HG03060 (cell line): ENCODE results near the gene MYCT1.
"Not testable (repeated sequence)": the region's sequence is repeated elsewhere in the genome, so short reads cannot be mapped to it uniquely, and the experiment has no call there.

Experiments used
- ATAC-seq: cut with Tn5 transposase; IDR thresholded peaks from one replicate; pipeline ENCODE4 v1.9.1; 2021; ENCODE audit warnings: low read depth, moderate number of reproducible peaks; ENCODE audit not compliant: unreplicated experiment

The MYCT1 gene

DNA sequence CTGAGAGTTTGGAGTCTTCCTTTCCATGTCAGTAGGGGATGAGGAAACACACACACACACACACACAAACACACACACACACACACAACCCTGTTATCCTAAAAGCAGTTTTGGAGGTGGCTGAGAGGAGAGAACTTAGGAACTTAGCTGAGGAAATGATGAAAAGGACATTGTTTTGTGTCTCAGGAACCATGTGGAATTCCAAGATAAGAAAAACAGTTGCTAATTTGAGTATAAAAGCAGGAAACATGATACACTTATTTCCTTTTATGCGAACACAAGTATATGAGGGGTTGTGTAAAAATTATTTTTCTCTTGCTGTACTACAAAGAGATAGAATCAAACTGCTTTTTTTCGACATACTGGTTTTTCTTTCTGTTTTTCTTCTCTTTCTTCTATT, at the start of gene MYCT1:
MYCT1 (plus strand) TSS at position 264 of the 400 bp plus-strand sequence; CDS start at position 270, 6 bp downstream.
- ATAC-seq = no peak

GRCh38 chr6:152648105-152648504, 49.6 kb upstream of the MYCT1 start:
- ATAC-seq = no peak

- no peak for ATAC-seq
Measured at GRCh38 chr6:152651986-152652385, 45.7 kb upstream of the MYCT1 start.

DNA sequence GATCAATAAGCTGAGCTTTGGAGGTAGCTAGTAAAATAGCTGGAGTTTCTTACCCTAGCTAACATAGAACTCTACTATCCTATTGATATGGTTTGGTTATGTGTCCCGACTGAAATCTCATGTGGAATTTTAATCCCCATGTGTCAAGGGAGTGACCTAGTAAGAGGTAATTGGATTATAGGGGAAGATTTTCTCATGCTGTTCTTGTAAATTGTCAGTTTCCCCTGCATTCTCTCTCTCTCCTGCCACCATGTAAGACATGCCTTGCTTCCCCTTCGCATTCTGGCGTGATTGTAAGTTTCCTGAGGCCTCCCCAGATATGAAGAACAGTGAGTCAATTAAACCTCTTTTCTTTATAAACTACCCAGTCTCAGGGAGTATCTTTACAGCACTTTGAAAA, 35.9 kb upstream of the MYCT1 start:
- no peak for ATAC-seq

DNA sequence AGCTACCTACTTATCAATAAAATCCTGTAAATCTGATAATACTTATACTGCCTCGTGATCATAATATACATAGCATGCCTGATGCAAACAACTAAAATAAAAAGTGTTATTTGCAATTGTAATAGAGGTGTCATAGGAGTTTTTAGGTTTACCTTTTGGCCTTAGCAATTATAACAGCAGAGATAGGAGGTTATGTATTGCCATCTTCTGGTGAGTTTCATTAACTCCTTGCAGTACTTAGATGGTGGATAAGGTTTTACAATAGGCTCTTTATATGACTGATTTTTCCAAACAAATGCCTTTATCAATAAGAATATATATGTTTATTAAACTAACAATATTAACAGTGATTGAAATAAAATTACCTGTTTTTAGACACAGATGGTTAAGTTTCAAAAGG, 27.8 kb upstream of the MYCT1 start:
- no peak for ATAC-seq

DNA sequence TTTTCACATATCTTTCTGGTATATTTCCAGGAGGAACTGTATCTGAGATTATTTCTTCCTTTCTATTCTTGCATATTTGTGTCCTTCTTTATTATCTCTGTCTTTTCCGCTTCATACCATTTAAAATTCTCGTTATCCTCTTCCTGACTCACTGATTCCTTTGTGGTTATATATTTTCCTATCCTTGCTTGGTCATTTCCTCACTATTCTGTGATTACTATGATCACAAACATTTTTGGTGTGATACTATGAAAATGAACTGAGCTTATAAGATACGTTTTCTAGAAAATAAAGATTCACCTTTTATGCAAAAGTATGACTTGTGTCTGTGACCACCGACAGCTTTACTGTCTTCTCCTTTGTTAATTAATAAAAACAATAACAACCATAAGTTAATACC, 26.5 kb upstream of the MYCT1 start:
- ATAC-seq = no peak

DNA sequence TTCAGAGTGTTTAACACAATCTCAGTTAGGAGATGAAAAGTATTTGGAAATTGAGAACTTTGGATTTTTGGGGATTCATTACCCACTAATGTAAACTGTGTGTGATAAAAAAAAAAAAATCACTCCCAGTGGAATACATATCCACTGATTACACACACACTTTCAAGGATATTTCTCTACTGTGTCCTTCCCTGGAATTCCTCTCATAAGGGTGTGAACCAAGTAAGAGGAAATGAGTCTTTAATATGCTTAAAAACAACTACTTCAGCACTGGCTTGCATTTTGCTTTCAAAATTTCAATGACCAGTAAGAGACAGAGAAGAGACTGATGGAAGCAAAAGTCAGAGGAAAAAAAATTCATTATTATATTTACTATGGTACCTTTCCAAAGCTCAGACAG, 24.5 kb upstream of the MYCT1 start:
- no peak for ATAC-seq

- ATAC-seq = no peak
Measured at GRCh38 chr6:152680151-152680550, 17.5 kb upstream of the MYCT1 start.

- no peak for ATAC-seq
Measured at GRCh38 chr6:152680879-152681517, 16.7 kb upstream of the MYCT1 start.

GRCh38 chr6:152682141-152682540, 15.6 kb upstream of the MYCT1 start:
- no peak for ATAC-seq

DNA sequence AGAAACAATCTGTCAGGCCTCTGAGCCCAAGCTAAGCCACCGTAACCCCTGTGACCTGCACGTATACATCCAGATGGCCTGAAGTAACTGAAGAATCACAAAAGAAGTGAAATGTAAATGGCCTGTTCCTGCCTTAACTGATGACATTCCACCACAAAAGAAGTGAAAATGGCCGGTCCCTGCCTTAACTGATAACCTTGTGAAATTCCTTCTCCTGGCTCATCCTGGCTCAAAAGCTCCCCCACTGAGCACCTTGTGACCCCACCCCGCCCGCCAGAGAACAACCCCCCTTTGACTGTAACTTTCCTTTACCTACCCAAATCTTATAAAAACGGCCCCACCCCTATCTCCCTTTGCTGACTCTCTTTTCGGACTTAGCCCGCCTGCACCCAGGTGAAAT, 14.8 kb upstream of the MYCT1 start:
- ATAC-seq = not testable (repeated sequence)

GRCh38 chr6:152685819-152686218, 11.9 kb upstream of the MYCT1 start:
- ATAC-seq = no peak

DNA sequence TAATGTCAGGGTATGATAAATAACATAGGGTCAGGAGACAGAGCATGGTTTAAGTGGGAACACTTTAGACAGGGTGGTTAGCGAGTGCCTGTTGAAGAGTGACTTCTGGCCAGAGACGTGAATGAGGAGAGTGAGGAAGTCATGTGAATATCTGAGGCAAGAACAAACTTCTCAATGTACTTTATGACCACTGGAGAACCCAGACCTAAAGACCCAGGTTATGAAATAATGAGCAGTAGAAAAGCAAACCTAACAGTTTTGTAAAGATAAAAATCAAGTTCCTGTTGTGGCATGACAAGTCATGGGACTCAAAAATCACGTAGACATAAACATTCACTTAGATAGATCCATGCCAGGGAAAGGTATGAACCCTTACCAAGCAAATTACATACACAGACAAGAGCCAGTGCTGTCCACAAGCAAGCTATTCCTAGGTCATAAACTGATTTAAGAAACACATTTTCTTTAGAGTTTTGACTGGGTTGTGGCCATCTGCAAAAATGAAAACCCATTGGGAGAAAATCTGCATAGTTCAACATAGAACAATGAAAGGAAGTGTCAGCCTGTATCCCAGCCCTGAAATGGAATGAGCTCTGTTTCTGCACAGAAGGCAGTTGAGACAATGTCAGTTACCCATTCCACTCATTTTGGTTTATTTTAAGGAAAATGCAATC, 2.2 kb upstream of the MYCT1 start:
- ATAC-seq = no peak

GRCh38 chr6:152696522-152696921, 1.2 kb upstream of the MYCT1 start:
- ATAC-seq = no peak

DNA sequence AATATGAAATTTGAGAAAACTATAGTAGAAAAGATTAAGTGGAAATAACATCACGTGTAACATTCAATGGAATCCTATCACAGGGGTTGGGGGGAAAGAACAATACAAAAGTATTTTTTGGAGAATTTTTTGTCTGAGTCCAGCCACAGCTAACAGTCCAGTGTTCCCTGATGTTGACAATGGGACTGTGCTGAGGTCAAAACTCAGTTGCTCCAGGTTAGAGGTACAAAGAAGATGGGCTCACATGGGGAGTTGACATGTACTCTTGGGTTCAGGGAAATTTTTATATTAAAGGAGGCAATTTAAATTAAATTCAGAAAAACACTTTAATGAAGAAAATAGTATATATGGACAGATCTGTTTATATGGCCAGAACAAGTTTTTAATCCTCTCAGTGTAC, 995 bp downstream of the MYCT1 start:
- ATAC-seq = no peak

DNA sequence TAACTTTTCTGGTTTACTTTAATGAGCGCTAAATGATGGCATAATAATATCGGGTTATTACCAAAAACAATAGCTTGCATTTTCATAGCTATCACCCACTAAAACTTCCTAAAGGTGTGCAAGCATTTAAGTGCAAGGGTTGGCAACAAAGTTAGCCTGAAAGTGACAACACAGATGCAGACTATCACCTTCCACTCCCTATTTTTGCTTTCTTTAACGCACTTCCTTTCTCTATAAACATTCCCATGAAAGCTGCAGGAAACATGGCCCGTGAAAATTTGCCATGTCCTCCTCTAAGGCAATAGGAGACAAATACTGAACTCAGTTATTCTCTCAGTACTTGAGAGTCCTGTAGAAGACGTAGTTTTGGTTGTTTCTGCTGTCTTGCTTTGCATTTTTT, 2.7 kb downstream of the MYCT1 start:
- ATAC-seq = no peak

DNA sequence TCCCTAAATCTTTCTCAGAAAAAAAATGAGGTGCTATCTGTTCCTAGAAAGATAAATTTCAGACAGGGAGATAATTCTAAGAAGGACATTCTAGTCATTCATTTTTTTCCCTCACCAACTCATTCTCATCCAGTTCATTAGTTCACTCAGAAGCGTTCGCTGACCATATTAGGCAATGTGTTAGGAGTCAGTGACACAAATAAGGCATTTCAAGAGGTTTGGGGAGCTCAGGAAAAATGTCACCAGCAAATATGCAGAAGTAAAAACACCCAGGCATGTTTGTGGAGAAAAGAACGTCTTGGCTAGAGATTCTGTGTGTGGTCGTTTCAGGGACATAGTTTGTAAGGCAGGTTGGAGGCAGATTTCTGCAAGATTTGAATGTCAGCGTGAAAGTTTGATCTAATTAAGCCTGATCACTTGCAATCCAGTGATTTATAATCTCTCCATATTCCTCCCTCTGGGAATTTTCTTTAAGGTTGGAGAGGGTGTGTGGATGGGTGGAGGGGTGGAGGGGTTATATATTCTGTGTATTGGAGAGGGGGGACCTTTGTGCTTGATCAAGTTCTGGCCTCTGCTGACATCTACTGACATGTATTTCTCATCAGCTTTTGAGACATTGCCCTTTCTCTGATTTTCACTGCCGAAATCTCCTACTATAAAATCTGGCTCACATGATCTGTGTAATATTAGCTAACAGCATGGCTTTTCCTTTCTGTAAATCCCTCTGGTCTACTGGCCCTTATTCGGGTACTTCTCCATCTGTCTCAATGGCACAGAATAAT, 3.6 kb downstream of the MYCT1 start:
- ATAC-seq = no peak

- ATAC-seq = no peak
Measured at GRCh38 chr6:152701863-152702401, 4.2 kb downstream of the MYCT1 start.

DNA sequence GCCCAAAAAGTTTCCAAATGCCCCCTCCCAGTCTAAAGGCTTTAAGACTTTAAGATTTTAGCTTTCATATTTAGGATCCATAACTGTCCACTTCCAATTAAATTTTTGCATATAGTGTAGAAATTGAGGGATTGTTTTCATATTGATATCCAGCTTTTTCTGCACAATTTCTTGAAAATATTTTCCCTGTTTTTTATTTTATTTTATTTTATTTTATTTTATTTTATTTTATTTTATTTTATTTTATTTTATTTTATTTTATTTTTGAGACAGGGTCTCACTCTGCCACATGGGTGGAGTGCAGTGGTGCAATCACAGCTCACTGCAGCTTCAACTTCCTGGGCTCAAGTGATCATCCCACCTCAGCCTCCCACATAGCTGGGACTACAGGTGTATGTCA, 6.1 kb downstream of the MYCT1 start:
- ATAC-seq = not testable (repeated sequence)

DNA sequence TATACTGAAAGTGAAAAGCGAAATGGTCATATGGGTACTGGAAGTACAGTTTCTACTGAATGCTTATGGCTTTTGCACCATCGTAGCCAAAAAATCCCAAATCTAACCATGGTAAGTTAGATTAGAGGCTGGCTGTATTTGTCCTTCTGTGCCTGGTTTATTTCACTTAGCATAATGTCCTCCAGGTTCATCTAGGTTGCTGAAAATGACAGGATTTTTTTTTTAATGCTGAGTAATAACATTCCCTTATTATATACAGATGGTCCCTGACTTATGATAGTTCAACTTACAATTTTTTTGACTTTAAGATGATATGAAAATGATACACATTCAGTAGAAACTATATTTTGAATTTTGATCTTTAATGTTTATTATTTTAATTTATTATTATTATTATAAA, 7.6 kb downstream of the MYCT1 start:
- no peak for ATAC-seq

GRCh38 chr6:152716322-152716721, 18.6 kb downstream of the MYCT1 start:
- ATAC-seq = no peak
